OCI-LY7 (cell line): ENCODE data around the gene ODF2.

Experiments used
- CTCF ChIP-seq: fragments of 200-600 bp; sonication (generic); conservative IDR thresholded peaks from 2 replicates; pipeline ENCODE4 v1.5.1; 2014; ENCODE audit warnings: mild to moderate bottlenecking, antibody characterized with exemption, low read length, moderate library complexity, mixed read lengths
- EZH2phosphoT487 ChIP-seq: fragments of 200-600 bp; sonication (generic); IDR thresholded peaks from 2 replicates; pipeline ENCODE4 v1.6.1; 2018; ENCODE audit warnings: low read depth, borderline replicate concordance, mild to moderate bottlenecking, mixed run types, antibody characterized with exemption, low read length, moderate library complexity, mixed read lengths

GRCh38 chr9:128456613-128457061 lies 831 bp downstream of the ODF2 start:
- 0 out of 2 replicates have a peak, but pooled peaks have one; percentile 16 for TF ChIP-seq CTCF
- no peak for TF ChIP-seq EZH2phosphoT487
